ENCODE data around the gene ACTN3. TPM values are rescaled to one million over a fixed set of nuclear protein-coding genes. Genes with fewer than 3 reads are reported as not detected.

ACTN3 gene
- total and polyA plus RNA-seq, 2 of the 4 experiments (the other 2 are of a cell fraction): under 0.01 to 0.05 TPM

DNA sequence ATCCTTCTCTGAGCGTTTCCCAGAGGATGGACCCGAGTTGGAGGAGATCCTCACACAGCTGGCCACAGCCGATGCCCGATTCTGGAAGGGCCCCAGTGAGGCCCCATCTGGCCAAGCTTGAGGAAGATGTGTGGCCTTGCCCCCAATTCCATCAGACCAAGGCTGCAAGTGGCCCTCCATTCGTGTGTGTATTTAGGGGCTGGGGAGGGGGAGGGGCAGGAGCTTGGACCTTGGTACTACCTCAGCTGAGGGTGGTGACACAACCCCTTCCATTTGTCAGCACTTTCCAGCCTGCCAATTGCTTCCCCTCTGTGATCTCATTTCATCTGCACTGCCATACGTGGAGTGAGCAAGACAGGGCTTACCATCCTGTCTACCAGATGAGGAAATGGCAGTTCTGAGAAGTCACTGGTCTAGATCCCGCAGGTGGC, 37.6 kb upstream of the ACTN3 start:
- no peaks in the 10 kb centered on the region for H3K4me1 ChIP-seq (ENCODE audit: control insufficient read depth, insufficient read depth, low read length)
- no peak overlapping the region for H3K4me2 ChIP-seq (ENCODE audit: low read depth, low read length)
- H3K27me3 ChIP-seq (ENCODE audit: control insufficient read depth, insufficient read depth, low read length): no peaks in the 10 kb centered on the region
- dilution Hi-C loops (cut with HindIII; ENCODE audit: low sequenced_read_pairs, unreplicated experiment) (no loop called here), in situ Hi-C loops (cut with MboI; ENCODE audit: low sequenced_read_pairs) (no loop called here), intact Hi-C loops (cut with micrococcal nuclease) (no loop called here)
- H4K91ac ChIP-seq (ENCODE audit: insufficient read depth, low read depth, low read length): no peak overlapping the region
- no peak overlapping the region for H4K8ac ChIP-seq (ENCODE audit: low read depth in 2 of 2, low read length in 2 of 2)
- no TSS peak for BruUV-seq (replicated peaks)
- no peak for ATAC-seq (ENCODE audit: low read depth)
- H3K27ac ChIP-seq (ENCODE audit: insufficient read depth, low read length): no peak overlapping the region
- H3K4ac ChIP-seq (ENCODE audit: low read depth, low read length): no peak overlapping the region
- no peak overlapping the region for H3K14ac ChIP-seq (replicated peaks; ENCODE audit: low read depth, low read length)
- H3K23ac ChIP-seq (ENCODE audit: low read depth, low read length): no peak overlapping the region
- DNase-seq: no peak
- peaks cover 13 to 24% of the 10 kb centered on the region in 2 experiments for H3K79me1 ChIP-seq (ENCODE audit: low read depth in 1 of 2, low read length in 2 of 2)
- TF ChIP-seq, protein P1, sequence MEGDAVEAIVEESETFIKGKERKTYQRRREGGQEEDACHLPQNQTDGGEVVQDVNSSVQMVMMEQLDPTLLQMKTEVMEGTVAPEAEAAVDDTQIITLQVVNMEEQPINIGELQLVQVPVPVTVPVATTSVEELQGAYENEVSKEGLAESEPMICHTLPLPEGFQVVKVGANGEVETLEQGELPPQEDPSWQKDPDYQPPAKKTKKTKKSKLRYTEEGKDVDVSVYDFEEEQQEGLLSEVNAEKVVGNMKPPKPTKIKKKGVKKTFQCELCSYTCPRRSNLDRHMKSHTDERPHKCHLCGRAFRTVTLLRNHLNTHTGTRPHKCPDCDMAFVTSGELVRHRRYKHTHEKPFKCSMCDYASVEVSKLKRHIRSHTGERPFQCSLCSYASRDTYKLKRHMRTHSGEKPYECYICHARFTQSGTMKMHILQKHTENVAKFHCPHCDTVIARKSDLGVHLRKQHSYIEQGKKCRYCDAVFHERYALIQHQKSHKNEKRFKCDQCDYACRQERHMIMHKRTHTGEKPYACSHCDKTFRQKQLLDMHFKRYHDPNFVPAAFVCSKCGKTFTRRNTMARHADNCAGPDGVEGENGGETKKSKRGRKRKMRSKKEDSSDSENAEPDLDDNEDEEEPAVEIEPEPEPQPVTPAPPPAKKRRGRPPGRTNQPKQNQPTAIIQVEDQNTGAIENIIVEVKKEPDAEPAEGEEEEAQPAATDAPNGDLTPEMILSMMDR (conservative IDR thresholded peaks at IDR 0.05; ENCODE audit: low read depth, low read length): no peak
- TF ChIP-seq CEBPB (IDR thresholded peaks at IDR 0.05; ENCODE audit: low read depth, low read length): no peak
- TF ChIP-seq, protein P2, sequence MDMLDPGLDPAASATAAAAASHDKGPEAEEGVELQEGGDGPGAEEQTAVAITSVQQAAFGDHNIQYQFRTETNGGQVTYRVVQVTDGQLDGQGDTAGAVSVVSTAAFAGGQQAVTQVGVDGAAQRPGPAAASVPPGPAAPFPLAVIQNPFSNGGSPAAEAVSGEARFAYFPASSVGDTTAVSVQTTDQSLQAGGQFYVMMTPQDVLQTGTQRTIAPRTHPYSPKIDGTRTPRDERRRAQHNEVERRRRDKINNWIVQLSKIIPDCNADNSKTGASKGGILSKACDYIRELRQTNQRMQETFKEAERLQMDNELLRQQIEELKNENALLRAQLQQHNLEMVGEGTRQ (IDR thresholded peaks at IDR 0.05; ENCODE audit: low read depth, low read length): no peak
- TF ChIP-seq MAZ (IDR thresholded peaks at IDR 0.05; ENCODE audit: borderline replicate concordance, low read depth, low read length): no peak
- TF ChIP-seq POLR2A (IDR thresholded peaks at IDR 0.05; ENCODE audit: low read depth, low read length): no peak
- no peak for TF ChIP-seq NFE2L2 (IDR thresholded peaks at IDR 0.05; ENCODE audit: low read depth, low read length)
- no peak for TF ChIP-seq ELK1 (IDR thresholded peaks at IDR 0.05; ENCODE audit: borderline replicate concordance, low read depth, low read length)
- TF ChIP-seq MXI1 (IDR thresholded peaks at IDR 0.05; ENCODE audit: borderline replicate concordance, low read depth, low read length): no peak
- no peak for TF ChIP-seq BHLHE40 (IDR thresholded peaks at IDR 0.05; ENCODE audit: low read depth, low read length)
- TF ChIP-seq SMC3 (IDR thresholded peaks at IDR 0.05; ENCODE audit: low read depth, low read length): no peak
- TF ChIP-seq RAD21 (IDR thresholded peaks at IDR 0.05; ENCODE audit: low read length): no peak
- no peak for TF ChIP-seq FOS (IDR thresholded peaks at IDR 0.05; ENCODE audit: low read depth, low read length)
- TF ChIP-seq RFX5 (IDR thresholded peaks at IDR 0.05; ENCODE audit: low read depth, low read length): no peak
- 70% methylated on average over 2 of the region's 7 CpGs; no CpG with 5 or more reads in 1 of the 2 experiments for WGBS, 2 experiments (ENCODE audit: extremely low coverage in 2 of 2, insufficient read length in 1 of 2)
- no peak overlapping the region for H4K5ac ChIP-seq (ENCODE audit: low read depth, low read length)
- H3K9me1 ChIP-seq (ENCODE audit: insufficient read depth, low read length): peaks cover 7% of the 10 kb centered on the region; the same call in 1 of the 2 replicates
- no peak overlapping the region for H2BK15ac ChIP-seq (ENCODE audit: low read depth, low read length)
- POLR2A ChIA-PET (ENCODE audit: unreplicated experiment): no interaction called here
- no peak overlapping the region for H3K9ac ChIP-seq (ENCODE audit: low read depth, low read length)
- H2AK9ac ChIP-seq (replicated peaks; ENCODE audit: low read depth, low read length, poor library complexity): no peak overlapping the region
- CTCF ChIA-PET: interaction anchor here (0.5 kb wide), 1 partner anchor 223 kb away, joined by 3 read pairs; no protein-coding TSS in a partner anchor
- no peak overlapping the region for H3K56ac ChIP-seq (ENCODE audit: extremely low read depth, insufficient read depth, low read length)
- no peak overlapping the region for H2AFZ ChIP-seq (replicated peaks; ENCODE audit: low read length, poor library complexity)
- H3K18ac ChIP-seq (ENCODE audit: low read depth, low read length): no peak overlapping the region
- H2BK20ac ChIP-seq (ENCODE audit: low read depth, low read length): no peak overlapping the region
- no peak overlapping the region for H2BK120ac ChIP-seq (ENCODE audit: low read depth, low read length)
- no peak overlapping the region for H2BK5ac ChIP-seq (ENCODE audit: low read depth, low read length, poor library complexity, severe bottlenecking)
- no peaks in the 10 kb centered on the region for H4K20me1 ChIP-seq (ENCODE audit: insufficient read depth, low read length)
- no peaks in the 10 kb centered on the region for H3K9me3 ChIP-seq (ENCODE audit: control insufficient read depth, insufficient read depth, low read length)
- H3K36me3 ChIP-seq (ENCODE audit: control insufficient read depth, insufficient read depth, low read length): peaks cover 13% of the 10 kb centered on the region
- H3K4me3 ChIP-seq (ENCODE audit: insufficient read depth, low read depth, low read length): no peak overlapping the region
- no peak overlapping the region for H2AK5ac ChIP-seq (ENCODE audit: low read depth, low read length)

All from IMR-90 (cell line).